ENCODE results near the gene ST3GAL5. TPM values are rescaled to one million over a fixed set of nuclear protein-coding genes. Genes with fewer than 3 reads are reported as not detected.
"Not testable (repeated sequence)": the region's sequence is repeated elsewhere in the genome, so short reads cannot be mapped to it uniquely, and the experiment has no call there.

The ST3GAL5 gene
- polyA plus RNA-seq (2013, experiment 1 of 2): 21.5 TPM
- polyA plus RNA-seq (2013, experiment 2 of 2): 23.8 TPM

DNA sequence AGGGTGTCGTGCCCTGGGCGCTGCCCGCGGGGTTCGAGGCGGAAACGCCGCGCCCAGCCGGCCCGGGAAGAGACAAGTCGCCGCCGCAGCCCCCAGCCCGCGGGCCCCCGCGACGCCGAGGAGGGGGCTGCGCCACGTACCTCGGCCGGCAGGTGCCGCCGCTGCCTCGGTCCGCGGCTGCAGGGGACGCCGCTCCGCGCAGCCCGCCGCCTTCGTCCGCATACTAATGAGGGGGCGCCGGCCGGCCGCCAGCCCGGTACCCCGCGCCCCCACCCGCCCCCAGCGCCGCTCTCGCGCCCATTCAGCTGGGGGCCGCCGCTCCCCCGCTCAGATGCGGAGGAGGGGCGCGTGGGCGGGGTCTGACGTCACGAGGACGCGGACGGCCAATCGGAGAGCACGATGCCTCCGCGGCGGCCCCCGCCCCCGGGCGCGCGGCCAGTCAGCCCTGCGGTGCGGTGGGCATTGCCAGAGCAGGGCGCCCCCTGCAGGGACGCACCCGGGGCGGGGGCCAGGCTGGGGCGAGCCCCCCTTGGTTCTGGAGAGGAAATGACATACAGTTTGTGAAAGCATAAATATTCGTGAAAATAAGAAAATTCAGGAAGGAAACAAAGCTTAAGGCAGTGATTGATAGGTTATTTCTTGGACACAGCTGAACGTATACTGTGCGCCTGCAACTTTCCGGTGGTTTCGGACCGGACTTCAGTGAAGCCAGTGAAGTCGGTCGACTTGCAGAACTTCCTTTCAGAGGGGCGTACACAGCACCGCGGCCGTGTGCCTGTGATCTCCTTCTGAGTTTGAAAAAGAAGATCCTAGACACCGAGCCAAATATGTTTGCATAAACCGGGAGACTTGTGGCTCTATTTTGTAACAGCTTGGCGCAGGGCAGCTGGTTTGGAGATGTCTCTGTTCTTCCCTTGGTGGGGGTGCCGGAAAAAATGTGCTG is at the start of gene ST3GAL5:
TSS of gene ST3GAL5 (minus strand) at position 307 of the 943 bp plus-strand sequence. CDS start at position 222, 85 bp downstream.
- H3K9me3 ChIP-seq (ENCODE audit: control insufficient read depth, low read length): no peaks in the 10 kb centered on the region
- H3K4me3 ChIP-seq (ENCODE audit: extremely low read depth, insufficient read depth, low read length, poor library complexity, severe bottlenecking): peak within 1 kb of the TSS; percentile 74
- H3K27ac ChIP-seq (ENCODE audit: low read depth, low read length, severe bottlenecking): peak within 1 kb of the TSS; percentile 73
- H3K36me3 ChIP-seq (ENCODE audit: control insufficient read depth, insufficient read depth, low read length): no peaks in the 10 kb centered on the region
- WGBS, 2 experiments (ENCODE audit: insufficient coverage in 2 of 2): 0 to 1% methylated on average over 74 to 80 of the region's 94 CpGs
- peaks cover 48% of the 10 kb centered on the region for H3K4me1 ChIP-seq (ENCODE audit: control insufficient read depth, insufficient read depth, low read length, poor library complexity, severe bottlenecking)

DNA sequence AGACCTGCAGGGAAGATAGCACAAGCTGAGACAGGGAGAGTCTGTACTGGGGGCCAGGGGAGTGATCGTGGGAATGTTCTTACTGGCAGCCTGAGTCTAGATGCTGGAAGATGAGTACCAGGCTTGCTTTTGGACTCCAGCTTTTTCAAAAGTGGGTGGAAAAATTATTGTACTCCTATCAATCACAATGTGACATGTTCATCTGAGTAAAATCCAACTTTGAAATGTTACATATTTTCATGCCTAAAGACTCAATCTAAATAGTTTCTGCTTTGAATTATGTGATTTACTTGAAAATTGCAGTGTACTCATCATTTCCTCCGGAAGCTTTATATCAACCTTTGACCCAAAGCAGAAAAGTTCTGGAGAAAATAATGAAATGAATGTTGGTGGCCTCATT is 49.7 kb upstream of the ST3GAL5 start:
- WGBS, 2 experiments (ENCODE audit: insufficient coverage in 2 of 2): no CpG with 5 or more reads among the region's 2 CpGs
- peaks cover 35% of the 10 kb centered on the region for H3K4me1 ChIP-seq (ENCODE audit: control insufficient read depth, insufficient read depth, low read length, poor library complexity, severe bottlenecking)
- H3K27ac ChIP-seq (ENCODE audit: low read depth, low read length, severe bottlenecking): no peak overlapping the region
- peaks cover 11% of the 10 kb centered on the region for H3K9me3 ChIP-seq (ENCODE audit: control insufficient read depth, low read length)
- H3K36me3 ChIP-seq (ENCODE audit: control insufficient read depth, insufficient read depth, low read length): no peaks in the 10 kb centered on the region
- no peak overlapping the region for H3K4me3 ChIP-seq (ENCODE audit: extremely low read depth, insufficient read depth, low read length, poor library complexity, severe bottlenecking)

DNA sequence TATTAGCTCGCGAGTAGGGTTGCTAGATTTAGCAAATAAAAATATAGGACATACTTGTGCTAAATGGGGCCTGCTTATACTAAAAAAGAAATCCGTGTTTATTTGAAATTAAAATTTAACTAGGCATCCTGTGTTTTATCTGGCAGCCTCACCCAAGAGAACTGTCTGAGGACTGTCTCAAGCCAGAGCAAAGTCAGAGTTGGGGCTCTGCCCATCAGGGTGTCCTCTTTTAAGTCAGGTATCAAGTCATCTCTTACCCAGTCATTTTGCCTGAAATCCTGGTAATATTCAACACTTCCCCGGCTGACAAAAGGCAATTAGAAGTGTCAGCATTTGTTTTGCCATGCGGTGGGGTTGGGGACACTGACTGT is 48.3 kb upstream of the ST3GAL5 start:
- H3K27ac ChIP-seq (ENCODE audit: low read depth, low read length, severe bottlenecking): peak overlapping the region; percentile 96
- WGBS, 2 experiments (ENCODE audit: insufficient coverage in 2 of 2): 91 to 100% methylated on average over 2 to 3 of the region's 5 CpGs

DNA sequence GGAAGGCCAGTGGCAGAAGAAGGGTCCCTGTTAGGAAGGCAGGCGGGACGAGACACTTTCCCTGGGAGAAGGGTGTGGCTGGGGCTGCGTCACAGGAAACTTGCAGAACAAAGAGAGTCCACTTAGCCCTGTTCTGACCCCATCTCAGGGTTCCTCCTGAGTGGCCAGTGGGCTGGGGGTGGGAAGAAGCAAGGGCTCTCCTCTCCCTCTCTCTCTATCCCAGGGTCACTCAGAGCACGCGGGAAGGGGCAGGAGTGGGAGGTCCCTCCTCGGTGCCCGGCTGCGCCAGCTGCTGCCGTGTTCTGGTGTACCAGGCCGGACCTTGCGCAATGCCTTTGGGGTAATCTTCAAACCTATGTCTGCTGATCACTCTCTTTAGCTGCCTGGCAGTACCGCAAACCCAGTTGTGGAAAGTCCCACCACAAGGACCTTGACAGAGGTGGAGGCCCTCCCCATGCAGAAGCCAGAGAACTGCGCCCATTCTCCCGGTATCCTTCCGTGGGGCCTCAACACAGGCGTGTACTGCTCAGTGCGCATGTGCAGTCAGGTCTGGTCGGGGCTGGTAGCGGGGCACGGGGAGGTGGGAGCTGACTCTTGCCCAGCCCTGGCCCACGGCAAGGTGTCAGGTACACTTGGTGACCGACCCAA is 47.8 kb upstream of the ST3GAL5 start:
- Histone ChIP-seq H3K9me3 (ENCODE audit: control insufficient read depth, low read length) (peaks cover 5% of the 10 kb centered on the region), H3K4me3 (ENCODE audit: extremely low read depth, insufficient read depth, low read length, poor library complexity, severe bottlenecking) (no peak overlapping the region), H3K27ac (ENCODE audit: low read depth, low read length, severe bottlenecking) (peak overlapping the region; percentile 96), H3K36me3 (ENCODE audit: control insufficient read depth, insufficient read depth, low read length) (no peaks in the 10 kb centered on the region), H3K4me1 (ENCODE audit: control insufficient read depth, insufficient read depth, low read length, poor library complexity, severe bottlenecking) (peaks cover 35% of the 10 kb centered on the region)
- WGBS, 2 experiments (ENCODE audit: insufficient coverage in 2 of 2): 90 to 93% methylated on average over 18 to 21 of the region's 22 CpGs

More for the DNA sequence above, 48.3 kb upstream of the ST3GAL5 start:
- no peak overlapping the region for H3K4me3 ChIP-seq (ENCODE audit: extremely low read depth, insufficient read depth, low read length, poor library complexity, severe bottlenecking)
- peaks cover 35% of the 10 kb centered on the region for H3K4me1 ChIP-seq (ENCODE audit: control insufficient read depth, insufficient read depth, low read length, poor library complexity, severe bottlenecking)
- H3K9me3 ChIP-seq (ENCODE audit: control insufficient read depth, low read length): peaks cover 5% of the 10 kb centered on the region
- H3K36me3 ChIP-seq (ENCODE audit: control insufficient read depth, insufficient read depth, low read length): no peaks in the 10 kb centered on the region

DNA sequence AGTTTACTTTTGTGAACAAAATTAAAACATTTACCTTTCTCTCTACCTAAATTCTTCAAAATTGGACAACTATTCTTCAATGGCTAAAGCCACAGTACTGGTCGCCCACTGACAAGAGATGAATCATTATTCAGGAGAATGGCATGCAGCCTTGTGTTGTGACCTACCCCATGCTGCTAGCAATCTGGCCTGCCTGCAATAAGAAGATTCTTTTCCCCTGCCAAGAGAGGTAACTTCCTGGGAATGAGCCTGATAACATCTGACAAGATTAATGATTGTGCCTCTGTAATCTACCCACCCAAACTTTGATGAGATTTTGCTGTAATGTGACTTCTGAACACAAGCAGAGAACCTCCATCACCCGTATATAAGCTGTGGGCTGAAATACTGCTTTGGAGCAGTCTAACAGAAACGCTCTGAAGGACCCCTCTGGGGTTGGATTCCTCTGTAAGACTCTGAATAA is 47.0 kb upstream of the ST3GAL5 start:
- Histone ChIP-seq H3K4me1 (ENCODE audit: control insufficient read depth, insufficient read depth, low read length, poor library complexity, severe bottlenecking) (peaks cover 35% of the 10 kb centered on the region), H3K36me3 (ENCODE audit: control insufficient read depth, insufficient read depth, low read length) (no peaks in the 10 kb centered on the region), H3K9me3 (ENCODE audit: control insufficient read depth, low read length) (peaks cover 5% of the 10 kb centered on the region), H3K4me3 (ENCODE audit: extremely low read depth, insufficient read depth, low read length, poor library complexity, severe bottlenecking) (no peak overlapping the region), H3K27ac (ENCODE audit: low read depth, low read length, severe bottlenecking) (peak overlapping the region; percentile 96)
- WGBS, 2 experiments (ENCODE audit: insufficient coverage in 2 of 2): 0 to 33% methylated on average over 1 of the region's 3 CpGs

DNA sequence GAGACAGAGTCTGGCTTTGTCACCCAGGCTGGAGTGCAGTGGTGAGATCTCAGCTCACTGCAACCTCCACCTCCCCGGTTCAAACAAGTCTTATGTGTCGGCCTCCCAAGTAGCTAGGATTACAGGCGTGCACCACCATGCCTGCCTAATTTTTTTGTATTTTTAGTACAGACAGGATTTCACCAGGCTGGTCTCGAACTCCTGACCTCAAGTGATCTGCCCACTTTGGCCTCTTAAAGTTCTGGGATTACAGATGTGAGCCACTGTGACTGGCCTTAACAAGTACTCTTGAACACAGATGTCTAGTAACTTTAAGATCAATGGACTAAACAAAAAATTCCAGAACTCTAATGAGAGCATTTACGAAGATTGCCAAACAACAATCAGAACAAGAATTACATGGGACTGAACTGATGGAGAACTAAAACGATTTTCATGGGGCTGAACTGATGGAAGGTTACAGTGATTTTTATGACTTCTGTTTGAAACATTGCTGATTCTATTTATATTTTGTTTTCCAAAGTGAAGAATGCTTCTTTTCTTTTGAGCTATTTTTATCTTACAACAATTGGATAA is 46.5 kb upstream of the ST3GAL5 start:
- H3K4me1 ChIP-seq (ENCODE audit: control insufficient read depth, insufficient read depth, low read length, poor library complexity, severe bottlenecking): peaks cover 35% of the 10 kb centered on the region
- peak overlapping the region; percentile 96 for H3K27ac ChIP-seq (ENCODE audit: low read depth, low read length, severe bottlenecking)
- H3K36me3 ChIP-seq (ENCODE audit: control insufficient read depth, insufficient read depth, low read length): no peaks in the 10 kb centered on the region
- WGBS, 2 experiments (ENCODE audit: insufficient coverage in 2 of 2): 83 to 91% methylated on average over 5 to 6 of the region's 6 CpGs
- H3K9me3 ChIP-seq (ENCODE audit: control insufficient read depth, low read length): peaks cover 5% of the 10 kb centered on the region
- no peak overlapping the region for H3K4me3 ChIP-seq (ENCODE audit: extremely low read depth, insufficient read depth, low read length, poor library complexity, severe bottlenecking)

DNA sequence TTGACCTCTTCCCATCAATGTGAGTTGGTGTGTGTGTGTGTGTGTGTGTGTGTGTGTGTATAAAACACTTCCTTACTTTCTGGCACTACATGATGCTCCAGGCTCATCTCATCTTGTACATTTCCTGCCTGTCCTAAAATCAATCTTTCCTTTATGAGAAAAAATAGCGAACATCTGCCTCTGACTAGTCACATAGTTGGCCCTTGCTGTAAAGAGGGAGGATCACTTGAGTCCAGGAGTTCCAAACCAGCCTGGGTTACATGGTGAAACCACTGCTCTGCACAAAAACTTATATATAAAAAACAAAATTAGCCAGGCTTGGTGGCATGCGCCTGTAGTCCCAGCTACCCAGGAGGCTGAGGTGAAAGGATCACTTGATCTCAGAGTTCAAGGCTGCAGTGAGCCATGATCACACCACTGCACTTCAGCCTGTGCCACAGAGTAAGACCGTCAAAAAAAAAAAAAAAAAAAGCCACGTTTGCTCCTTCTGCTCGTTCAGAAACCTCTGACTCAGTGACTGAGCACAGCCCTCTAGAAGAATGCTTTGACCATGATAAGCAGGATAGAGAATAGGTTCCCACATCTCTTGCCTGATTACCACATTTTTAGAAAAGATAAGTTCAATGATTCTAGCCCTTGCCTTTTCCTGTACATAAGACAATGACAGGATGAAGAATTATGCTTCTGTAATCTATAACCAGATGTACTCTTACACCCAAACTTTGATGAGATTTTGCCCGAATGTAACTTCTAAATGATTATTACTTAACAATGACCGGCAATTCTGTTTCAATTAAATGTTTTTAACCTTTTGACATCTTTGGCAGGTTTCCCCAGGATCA is 45.2 kb upstream of the ST3GAL5 start:
- Histone ChIP-seq H3K36me3 (ENCODE audit: control insufficient read depth, insufficient read depth, low read length) (no peaks in the 10 kb centered on the region), H3K27ac (ENCODE audit: low read depth, low read length, severe bottlenecking) (peak overlapping the region; percentile 97), H3K4me3 (ENCODE audit: extremely low read depth, insufficient read depth, low read length, poor library complexity, severe bottlenecking) (no peak overlapping the region), H3K9me3 (ENCODE audit: control insufficient read depth, low read length) (no peaks in the 10 kb centered on the region), H3K4me1 (ENCODE audit: control insufficient read depth, insufficient read depth, low read length, poor library complexity, severe bottlenecking) (peaks cover 41% of the 10 kb centered on the region)
- 67 to 80% methylated on average over 4 to 6 of the region's 7 CpGs for WGBS, 2 experiments (ENCODE audit: insufficient coverage in 2 of 2)

DNA sequence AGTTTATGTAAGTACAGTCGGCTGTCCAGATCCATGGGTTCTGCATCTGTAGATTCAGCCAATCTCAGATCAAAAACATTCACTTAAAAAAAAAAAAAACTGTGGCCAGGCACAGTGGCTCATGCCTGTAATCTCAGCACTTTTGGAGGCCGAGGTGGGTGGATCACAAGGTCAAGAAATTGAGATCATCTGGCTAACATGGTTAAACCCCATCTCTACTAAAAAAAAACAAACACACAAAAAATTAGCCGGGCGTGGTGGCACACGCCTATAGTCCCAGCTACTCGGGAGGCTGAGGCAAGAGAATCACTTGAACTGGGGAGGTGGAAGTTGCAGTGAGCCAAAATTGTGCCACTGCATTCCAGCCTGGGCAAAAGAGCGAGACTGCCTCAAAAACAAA is 42.4 kb upstream of the ST3GAL5 start:
- H3K4me3 ChIP-seq (ENCODE audit: extremely low read depth, insufficient read depth, low read length, poor library complexity, severe bottlenecking); H3K27ac ChIP-seq (ENCODE audit: low read depth, low read length, severe bottlenecking); H3K9me3 ChIP-seq (ENCODE audit: control insufficient read depth, low read length); H3K36me3 ChIP-seq (ENCODE audit: control insufficient read depth, insufficient read depth, low read length): not testable (repeated sequence)
- WGBS, 2 experiments (ENCODE audit: insufficient coverage in 2 of 2): 90 to 94% methylated on average over 3 to 4 of the region's 7 CpGs
- peaks cover 29% of the 10 kb centered on the region for H3K4me1 ChIP-seq (ENCODE audit: control insufficient read depth, insufficient read depth, low read length, poor library complexity, severe bottlenecking)

DNA sequence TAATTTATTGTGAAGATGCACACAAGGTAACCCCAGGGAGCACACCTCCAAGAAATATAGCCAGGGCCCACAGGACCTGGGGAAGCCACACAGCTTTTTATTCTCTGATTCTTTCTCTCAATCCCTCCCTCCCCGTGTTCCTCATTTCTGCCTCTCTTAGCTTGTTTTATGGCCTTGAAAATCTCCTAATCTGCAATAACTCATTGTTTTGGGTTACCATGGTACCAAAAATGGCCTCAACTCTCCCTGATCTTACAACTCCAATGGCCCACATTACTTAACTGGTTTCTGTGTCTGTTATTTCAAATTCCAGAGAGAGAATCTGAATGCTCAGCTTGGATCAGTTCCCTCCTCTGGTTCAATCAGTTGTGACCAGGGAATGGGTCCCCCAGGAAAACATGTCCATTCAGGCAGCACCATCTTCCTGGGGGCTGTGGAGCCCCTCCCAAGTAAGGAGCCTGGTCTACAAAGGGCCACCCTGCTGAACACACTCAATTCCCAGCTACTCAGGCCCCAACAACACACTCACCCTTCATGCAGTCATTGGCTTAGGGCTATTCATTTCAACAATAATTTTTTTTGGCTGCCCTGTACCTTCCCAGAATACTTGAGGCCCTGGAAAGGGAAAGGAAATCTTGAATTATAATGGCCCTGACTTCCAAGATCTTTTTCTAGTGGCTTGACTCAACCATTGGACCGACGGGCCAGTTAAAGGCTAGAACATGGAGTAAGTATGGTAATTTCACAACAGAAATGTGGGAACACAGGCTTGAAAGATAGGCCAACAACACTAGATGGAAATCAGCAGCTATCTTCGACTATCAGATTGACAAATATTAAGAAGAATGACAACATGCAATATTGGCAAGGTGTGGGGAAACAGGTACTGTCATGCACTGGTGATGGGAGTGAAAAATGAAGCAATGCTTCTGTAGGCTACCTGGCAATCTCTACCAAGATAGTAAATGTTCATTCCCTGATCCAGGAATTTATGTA is 41.6 kb upstream of the ST3GAL5 start:
- Histone ChIP-seq H3K4me1 (ENCODE audit: control insufficient read depth, insufficient read depth, low read length, poor library complexity, severe bottlenecking) (peaks cover 22% of the 10 kb centered on the region), H3K36me3 (ENCODE audit: control insufficient read depth, insufficient read depth, low read length) (no peaks in the 10 kb centered on the region), H3K4me3 (ENCODE audit: extremely low read depth, insufficient read depth, low read length, poor library complexity, severe bottlenecking) (no peak overlapping the region), H3K27ac (ENCODE audit: low read depth, low read length, severe bottlenecking) (peak overlapping the region; percentile 1), H3K9me3 (ENCODE audit: control insufficient read depth, low read length) (no peaks in the 10 kb centered on the region)
- WGBS, 2 experiments (ENCODE audit: insufficient coverage in 2 of 2): 91 to 96% methylated on average over 3 to 4 of the region's 4 CpGs
